Neural progenitor cell (in vitro differentiated cells): ENCODE results near the gene RBM44. TPM values are rescaled to one million over a fixed set of nuclear protein-coding genes. Genes with fewer than 3 reads are reported as not detected.
"Not testable (repeated sequence)": the region's sequence is repeated elsewhere in the genome, so short reads cannot be mapped to it uniquely, and the experiment has no call there.

Experiments
- DNase-seq: peaks from one replicate; pipeline ENCODE4 v3.0.0-alpha.2; 2016; ENCODE audit warnings: low spot score
- H2AFZ ChIP-seq: fragments of 200-600 bp; sonication (generic); replicated peaks from 2 replicates; pipeline ENCODE4 v1.6.1; 2016; ENCODE audit warnings: antibody characterized with exemption
- H3F3A ChIP-seq: fragments of 200-600 bp; sonication (generic); 2 replicates; pipeline ENCODE4 v1.6.1; 2016; ENCODE audit warnings: antibody characterized with exemption, low read depth
- H3K27ac ChIP-seq: fragments of 200-600 bp; sonication (generic); 2 replicates; pipeline ENCODE4 v1.5.1; 2016; ENCODE audit warnings: mild to moderate bottlenecking
- H3K27me3 ChIP-seq: fragments of 200-600 bp; sonication (generic); 2 replicates; pipeline ENCODE4 v1.6.1; 2016; ENCODE audit warnings: mild to moderate bottlenecking, moderate library complexity
- H3K36me3 ChIP-seq: fragments of 200-600 bp; sonication (generic); 2 replicates; pipeline ENCODE4 v1.5.1; 2016
- H3K4me1 ChIP-seq: fragments of 200-600 bp; sonication (generic); 2 replicates; pipeline ENCODE4 v1.6.1; 2016; ENCODE audit warnings: mixed run types
- H3K4me2 ChIP-seq: fragments of 200-600 bp; sonication (generic); 2 replicates; pipeline ENCODE4 v1.6.1; 2016
- H3K4me3 ChIP-seq: fragments of 200-600 bp; sonication (generic); 2 replicates; pipeline ENCODE4 v1.5.1; 2016
- H3K79me2 ChIP-seq: fragments of 200-600 bp; sonication (generic); 2 replicates; pipeline ENCODE4 v1.6.1; 2016; ENCODE audit warnings: low read depth
- H3K9ac ChIP-seq: fragments of 200-600 bp; sonication (generic); 2 replicates; pipeline ENCODE4 v1.6.1; 2016
- H3K9me3 ChIP-seq: fragments of 200-600 bp; sonication (generic); 2 replicates; pipeline ENCODE4 v1.5.1; 2016; ENCODE audit warnings: low read depth
- H4K20me1 ChIP-seq: fragments of 200-600 bp; sonication (generic); 2 replicates; pipeline ENCODE4 v1.6.1; 2016; ENCODE audit warnings: low read depth
- H3K27ac Mint-ChIP-seq: 3 replicates; pipeline ENCODE4 v1.8.0; 2021; ENCODE audit warnings: mixed read lengths
- H3K27me3 Mint-ChIP-seq: 2 replicates; pipeline ENCODE4 v1.8.0; 2022; ENCODE audit warnings: low read depth, mild to moderate bottlenecking, inconsistent platforms, moderate library complexity, mixed read lengths; ENCODE audit not compliant: insufficient read depth
- H3K36me3 Mint-ChIP-seq: 3 replicates; pipeline ENCODE4 v1.8.0; 2021; ENCODE audit warnings: mixed read lengths
- H3K4me1 Mint-ChIP-seq: 3 replicates; pipeline ENCODE4 v1.8.0; 2021; ENCODE audit warnings: mixed read lengths
- H3K4me3 Mint-ChIP-seq: 3 replicates; pipeline ENCODE4 v1.8.0; 2021; ENCODE audit warnings: mild to moderate bottlenecking, moderate library complexity, mixed read lengths
- H3K9me3 Mint-ChIP-seq: 3 replicates; pipeline ENCODE4 v1.8.0; 2020; ENCODE audit warnings: mixed read lengths
- EZH2 ChIP-seq: fragments of 200-600 bp; sonication (generic); IDR thresholded peaks from 2 replicates; pipeline ENCODE4 v1.6.1; 2017; ENCODE audit warnings: antibody characterized with exemption, mild to moderate bottlenecking, moderate library complexity
- EZH2phosphoT487 ChIP-seq: fragments of 200-600 bp; sonication (generic); IDR thresholded peaks from 2 replicates; pipeline ENCODE4 v1.6.1; 2017; ENCODE audit warnings: antibody characterized with exemption
- total RNA-seq: library from RNA; depleted of rRNA; stranded (reverse); fragments of >200 nt; gene quantifications from 2 replicates; pipeline ENCODE4 v1.2.3, GENCODE V29; 2015; ENCODE audit warnings: low replicate concordance
- TF ChIP-seq, protein P1 (sequence below): fragments of 200-600 bp; sonication (generic); IDR thresholded peaks from 2 replicates; pipeline ENCODE4 v1.5.1; 2017; ENCODE audit warnings: antibody characterized with exemption, mild to moderate bottlenecking

RBM44 gene
- total RNA-seq, 1 donor from 2014 or later: 0.30 TPM

- DNase-seq: no peak
- Mint-ChIP-seq H3K36me3 (no peaks in the 10 kb centered on the region), H3K4me1 (no peaks in the 10 kb centered on the region), H3K27ac (no peak overlapping the region), H3K27me3 (no peaks in the 10 kb centered on the region), H3K9me3 (no peaks in the 10 kb centered on the region), H3K4me3 (no peak overlapping the region)
- no peaks in the 10 kb centered on the region for H3F3A ChIP-seq
- no peak overlapping the region for H3K4me2 ChIP-seq
- TF ChIP-seq EZH2phosphoT487: no peak
- no peak for TF ChIP-seq EZH2
- TF ChIP-seq, protein P1, sequence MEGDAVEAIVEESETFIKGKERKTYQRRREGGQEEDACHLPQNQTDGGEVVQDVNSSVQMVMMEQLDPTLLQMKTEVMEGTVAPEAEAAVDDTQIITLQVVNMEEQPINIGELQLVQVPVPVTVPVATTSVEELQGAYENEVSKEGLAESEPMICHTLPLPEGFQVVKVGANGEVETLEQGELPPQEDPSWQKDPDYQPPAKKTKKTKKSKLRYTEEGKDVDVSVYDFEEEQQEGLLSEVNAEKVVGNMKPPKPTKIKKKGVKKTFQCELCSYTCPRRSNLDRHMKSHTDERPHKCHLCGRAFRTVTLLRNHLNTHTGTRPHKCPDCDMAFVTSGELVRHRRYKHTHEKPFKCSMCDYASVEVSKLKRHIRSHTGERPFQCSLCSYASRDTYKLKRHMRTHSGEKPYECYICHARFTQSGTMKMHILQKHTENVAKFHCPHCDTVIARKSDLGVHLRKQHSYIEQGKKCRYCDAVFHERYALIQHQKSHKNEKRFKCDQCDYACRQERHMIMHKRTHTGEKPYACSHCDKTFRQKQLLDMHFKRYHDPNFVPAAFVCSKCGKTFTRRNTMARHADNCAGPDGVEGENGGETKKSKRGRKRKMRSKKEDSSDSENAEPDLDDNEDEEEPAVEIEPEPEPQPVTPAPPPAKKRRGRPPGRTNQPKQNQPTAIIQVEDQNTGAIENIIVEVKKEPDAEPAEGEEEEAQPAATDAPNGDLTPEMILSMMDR: no peak
- H3K9ac ChIP-seq: no peak overlapping the region
- no peak overlapping the region for H3K4me3 ChIP-seq
- no peaks in the 10 kb centered on the region for H3K36me3 ChIP-seq
- no peaks in the 10 kb centered on the region for H3K79me2 ChIP-seq
- H4K20me1 ChIP-seq: no peaks in the 10 kb centered on the region
- H3K27me3 ChIP-seq: no peaks in the 10 kb centered on the region
- H3K27ac ChIP-seq: no peak overlapping the region
- no peaks in the 10 kb centered on the region for H3K4me1 ChIP-seq
- H2AFZ ChIP-seq: no peak overlapping the region
- no peaks in the 10 kb centered on the region for H3K9me3 ChIP-seq
Observed at GRCh38 chr2:237835372-237835771, 36.8 kb downstream of the RBM44 start.

DNA sequence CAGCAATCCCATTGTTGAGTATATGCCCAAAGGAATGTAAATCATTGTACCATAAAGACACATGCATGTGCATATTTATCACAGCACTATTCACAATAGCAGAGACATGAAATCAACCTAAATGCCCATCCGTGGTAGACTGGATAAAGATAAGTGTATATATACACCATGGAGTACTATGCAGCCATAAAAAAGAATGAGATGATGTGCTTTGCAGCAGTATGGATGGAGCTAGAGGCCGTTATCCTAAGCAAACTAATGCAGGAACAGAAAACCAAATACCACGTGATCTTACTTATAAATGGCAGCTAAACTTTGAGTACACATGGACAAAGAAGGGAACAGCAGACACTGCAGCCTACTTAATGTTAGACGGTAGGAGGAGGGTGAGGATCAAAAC, 42.5 kb downstream of the RBM44 start:
- no peak overlapping the region for H3K27ac ChIP-seq

DNA sequence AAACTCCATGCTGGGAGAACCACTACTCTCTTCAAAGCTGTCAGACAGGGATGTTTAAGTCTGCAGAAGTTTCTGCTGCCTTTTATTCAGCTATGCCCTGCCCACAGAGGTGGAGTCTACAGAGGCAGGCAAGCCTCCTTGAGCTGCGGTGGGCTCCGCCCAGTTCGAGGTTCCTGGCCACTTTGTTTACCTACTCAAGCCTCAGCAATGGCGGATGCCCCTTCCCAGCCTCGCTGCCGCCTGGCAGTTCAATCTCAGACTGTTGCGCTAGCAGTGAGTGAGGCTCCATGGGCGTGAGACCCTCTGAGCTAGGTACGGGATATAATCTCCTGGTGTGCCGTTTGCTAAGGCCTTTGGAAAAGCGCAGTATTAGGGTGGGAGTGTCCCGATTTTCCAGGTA, 50.4 kb downstream of the RBM44 start:
- not testable (repeated sequence) for H3K36me3 ChIP-seq, H3K4me1 Mint-ChIP-seq, H2AFZ ChIP-seq, H3K9me3 ChIP-seq, DNase-seq, H3K36me3 Mint-ChIP-seq, H3K79me2 ChIP-seq, H3K27ac ChIP-seq, H3K4me3 Mint-ChIP-seq, H3K4me3 ChIP-seq, H3K27me3 Mint-ChIP-seq, H3K9ac ChIP-seq, H4K20me1 ChIP-seq, H3K27me3 ChIP-seq, H3K4me1 ChIP-seq, H3F3A ChIP-seq, H3K4me2 ChIP-seq, H3K27ac Mint-ChIP-seq
- peaks cover 13% of the 10 kb centered on the region for H3K9me3 Mint-ChIP-seq

More for the DNA sequence above, 42.5 kb downstream of the RBM44 start:
- H3K4me2 ChIP-seq: no peak overlapping the region
- no peaks in the 10 kb centered on the region for H3K9me3 ChIP-seq
- H3K4me3 Mint-ChIP-seq: no peak overlapping the region
- H3K9me3 Mint-ChIP-seq: no peaks in the 10 kb centered on the region
- H3K27ac Mint-ChIP-seq: no peak overlapping the region
- H3K4me1 Mint-ChIP-seq: no peaks in the 10 kb centered on the region
- no peaks in the 10 kb centered on the region for H3K4me1 ChIP-seq
- H3K36me3 ChIP-seq: no peaks in the 10 kb centered on the region
- H3K4me3 ChIP-seq: no peak overlapping the region
- H3K27me3 ChIP-seq: no peaks in the 10 kb centered on the region
- no peak for DNase-seq
- no peaks in the 10 kb centered on the region for H3K79me2 ChIP-seq
- TF ChIP-seq EZH2phosphoT487 (no peak), EZH2 (no peak)
- TF ChIP-seq, protein P1: no peak
- no peaks in the 10 kb centered on the region for H4K20me1 ChIP-seq
- H3K36me3 Mint-ChIP-seq: no peaks in the 10 kb centered on the region
- H2AFZ ChIP-seq: no peak overlapping the region
- no peak overlapping the region for H3K9ac ChIP-seq
- no peaks in the 10 kb centered on the region for H3F3A ChIP-seq
- peaks cover 4% of the 10 kb centered on the region for H3K27me3 Mint-ChIP-seq

DNA sequence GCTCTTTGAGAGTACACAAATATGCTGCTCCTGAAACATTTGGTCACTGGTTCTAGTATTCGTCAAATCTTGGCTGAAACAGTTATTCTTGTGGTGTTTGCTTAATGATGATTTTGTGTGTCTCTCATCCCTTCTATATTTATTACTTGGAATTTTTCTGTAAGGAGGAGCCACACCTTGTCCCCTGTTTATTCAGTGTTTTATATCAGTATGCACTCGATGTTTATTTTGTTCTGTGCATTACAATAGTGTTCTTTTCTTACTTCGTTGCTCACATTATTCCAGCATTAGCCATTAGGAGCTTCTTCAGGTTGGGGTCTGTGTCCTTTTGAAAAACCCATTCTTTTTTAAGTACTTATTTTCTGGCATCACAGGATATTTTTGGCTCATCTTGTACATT, 55.7 kb downstream of the RBM44 start:
- no peaks in the 10 kb centered on the region for H3K79me2 ChIP-seq
- no peak for DNase-seq
- peaks cover 7% of the 10 kb centered on the region for H3K4me1 ChIP-seq
- Mint-ChIP-seq H3K27me3 (peaks cover 7% of the 10 kb centered on the region), H3K9me3 (peaks cover 4% of the 10 kb centered on the region), H3K4me3 (no peak overlapping the region), H3K4me1 (peaks cover 26% of the 10 kb centered on the region), H3K27ac (no peak overlapping the region), H3K36me3 (no peaks in the 10 kb centered on the region)
- H3K9ac ChIP-seq: no peak overlapping the region
- H3K4me3 ChIP-seq: no peak overlapping the region
- peaks cover 4% of the 10 kb centered on the region for H4K20me1 ChIP-seq
- no peaks in the 10 kb centered on the region for H3F3A ChIP-seq
- no peaks in the 10 kb centered on the region for H3K36me3 ChIP-seq
- H2AFZ ChIP-seq: no peak overlapping the region
- H3K4me2 ChIP-seq: no peak overlapping the region
- no peak overlapping the region for H3K27ac ChIP-seq
- H3K27me3 ChIP-seq: peaks cover 51% of the 10 kb centered on the region
- TF ChIP-seq EZH2 (no peak), EZH2phosphoT487 (no peak)
- TF ChIP-seq, protein P1: no peak
- H3K9me3 ChIP-seq: no peaks in the 10 kb centered on the region
